ENCODE results near the gene SKIC2. TPM values are rescaled to one million over a fixed set of nuclear protein-coding genes. Genes with fewer than 3 reads are reported as not detected.

The SKIC2 gene
- total RNA-seq, 1 donor from 2014 or later, result 49.1 TPM

DNA sequence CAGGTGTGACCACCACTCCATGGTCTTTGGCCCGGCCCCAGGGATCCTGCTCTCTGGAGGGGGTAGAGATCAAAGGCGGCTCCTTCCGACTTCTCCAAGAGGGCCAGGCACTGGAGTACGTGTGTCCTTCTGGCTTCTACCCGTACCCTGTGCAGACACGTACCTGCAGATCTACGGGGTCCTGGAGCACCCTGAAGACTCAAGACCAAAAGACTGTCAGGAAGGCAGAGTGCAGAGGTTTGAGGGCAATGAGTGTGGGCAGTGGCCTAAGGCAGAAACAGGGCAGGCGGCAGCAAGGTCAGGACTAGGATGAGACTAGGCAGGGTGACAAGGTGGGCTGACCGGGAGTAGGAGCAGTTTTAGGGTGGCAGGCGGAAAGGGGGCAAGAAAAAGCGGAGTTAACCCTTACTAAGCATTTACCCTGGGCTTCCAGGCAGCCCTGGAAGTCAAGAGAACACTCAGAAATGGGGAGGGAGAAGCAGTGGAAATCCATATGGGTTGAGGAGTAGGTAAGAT is 12.5 kb upstream of the SKIC2 start:
- H3K4me3 ChIP-seq (ENCODE audit: low read depth, low read length), result no peak overlapping the region
- no peak for TF ChIP-seq CTCF (IDR thresholded peaks at IDR 0.05; ENCODE audit: insufficient read depth, low read length, poor library complexity, severe bottlenecking)
- no peaks in the 10 kb centered on the region for H3K36me3 ChIP-seq (ENCODE audit: control insufficient read depth, insufficient read depth, low read length)
- no peak for DNase-seq (ENCODE audit: low read depth)
- peaks cover 14% of the 10 kb centered on the region for H3K27me3 ChIP-seq (ENCODE audit: control insufficient read depth, insufficient read depth, low read length)

- no peak for DNase-seq (ENCODE audit: low read depth)
- no peak overlapping the region for H3K4me3 ChIP-seq (ENCODE audit: low read depth, low read length)
- no peaks in the 10 kb centered on the region for H3K36me3 ChIP-seq (ENCODE audit: control insufficient read depth, insufficient read depth, low read length)
- no peak for TF ChIP-seq CTCF (IDR thresholded peaks at IDR 0.05; ENCODE audit: insufficient read depth, low read length, poor library complexity, severe bottlenecking)
- H3K27me3 ChIP-seq (ENCODE audit: control insufficient read depth, insufficient read depth, low read length), result peaks cover 14% of the 10 kb centered on the region
Observed at GRCh38 chr6:31947070-31947675, 11.8 kb upstream of the SKIC2 start.

GRCh38 chr6:31947864-31948263 is 11.1 kb upstream of the SKIC2 start:
- no peak for TF ChIP-seq CTCF (IDR thresholded peaks at IDR 0.05; ENCODE audit: insufficient read depth, low read length, poor library complexity, severe bottlenecking)
- DNase-seq (ENCODE audit: low read depth), result no peak
- no peak overlapping the region for H3K4me3 ChIP-seq (ENCODE audit: low read depth, low read length)
- H3K36me3 ChIP-seq (ENCODE audit: control insufficient read depth, insufficient read depth, low read length), result no peaks in the 10 kb centered on the region
- peaks cover 10% of the 10 kb centered on the region for H3K27me3 ChIP-seq (ENCODE audit: control insufficient read depth, insufficient read depth, low read length)

DNA sequence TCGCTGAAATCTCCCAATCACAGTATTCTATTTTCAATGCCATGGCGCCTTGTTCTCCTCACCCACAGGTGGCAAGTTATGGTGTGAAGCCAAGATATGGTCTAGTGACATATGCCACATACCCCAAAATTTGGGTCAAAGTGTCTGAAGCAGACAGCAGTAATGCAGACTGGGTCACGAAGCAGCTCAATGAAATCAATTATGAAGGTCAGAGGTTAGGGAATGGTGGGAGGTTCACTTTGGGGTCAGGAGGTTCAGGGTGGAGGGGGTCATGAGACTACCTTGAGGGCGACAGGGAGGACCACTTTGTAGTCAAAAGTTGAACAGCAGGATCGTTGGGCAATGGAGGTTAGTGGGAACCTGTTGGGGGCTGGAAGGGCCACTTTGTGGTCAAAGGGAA is 10.7 kb upstream of the SKIC2 start:
- no peak for DNase-seq (ENCODE audit: low read depth)
- TF ChIP-seq CTCF (IDR thresholded peaks at IDR 0.05; ENCODE audit: insufficient read depth, low read length, poor library complexity, severe bottlenecking), result no peak
- Histone ChIP-seq H3K36me3 (ENCODE audit: control insufficient read depth, insufficient read depth, low read length) (no peaks in the 10 kb centered on the region), H3K27me3 (ENCODE audit: control insufficient read depth, insufficient read depth, low read length) (peaks cover 9% of the 10 kb centered on the region), H3K4me3 (ENCODE audit: low read depth, low read length) (no peak overlapping the region)

GRCh38 chr6:31948753-31949413 is 10.1 kb upstream of the SKIC2 start:
- H3K36me3 ChIP-seq (ENCODE audit: control insufficient read depth, insufficient read depth, low read length), result no peaks in the 10 kb centered on the region
- H3K4me3 ChIP-seq (ENCODE audit: low read depth, low read length), result no peak overlapping the region
- no peak for DNase-seq (ENCODE audit: low read depth)
- TF ChIP-seq CTCF (IDR thresholded peaks at IDR 0.05; ENCODE audit: insufficient read depth, low read length, poor library complexity, severe bottlenecking), result no peak
- H3K27me3 ChIP-seq (ENCODE audit: control insufficient read depth, insufficient read depth, low read length), result peaks cover 7% of the 10 kb centered on the region
